Measurements from ENCODE around the gene MMRN2. TPM values are rescaled to one million over a fixed set of nuclear protein-coding genes. Genes with fewer than 3 reads are reported as not detected.

Gene MMRN2
- total RNA-seq, 1 donor from 2014 or later = 0.17 TPM

DNA sequence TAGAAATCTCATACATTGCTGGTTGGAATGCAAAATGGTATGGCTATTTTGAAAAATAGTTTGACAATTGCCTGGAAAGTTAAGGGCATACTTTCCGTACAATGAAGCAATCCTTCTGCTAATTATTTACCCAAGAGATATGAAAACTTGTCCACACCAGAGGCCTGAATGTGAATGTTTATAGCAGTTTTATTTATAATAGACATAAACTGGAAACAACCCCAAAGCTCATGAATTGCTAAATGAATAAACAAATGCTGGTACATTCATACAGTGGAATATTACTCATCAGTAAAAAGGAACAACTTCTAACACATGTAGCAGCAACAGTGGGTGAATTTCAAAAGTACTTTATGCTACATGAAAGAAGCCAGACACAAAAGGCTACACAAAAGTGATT, 42.7 kb downstream of the MMRN2 start:
- no peak for DNase-seq (ENCODE audit: low read depth)
- no peak overlapping the region for H3K4me3 ChIP-seq (ENCODE audit: low read depth, low read length)
- TF ChIP-seq, protein P1, sequence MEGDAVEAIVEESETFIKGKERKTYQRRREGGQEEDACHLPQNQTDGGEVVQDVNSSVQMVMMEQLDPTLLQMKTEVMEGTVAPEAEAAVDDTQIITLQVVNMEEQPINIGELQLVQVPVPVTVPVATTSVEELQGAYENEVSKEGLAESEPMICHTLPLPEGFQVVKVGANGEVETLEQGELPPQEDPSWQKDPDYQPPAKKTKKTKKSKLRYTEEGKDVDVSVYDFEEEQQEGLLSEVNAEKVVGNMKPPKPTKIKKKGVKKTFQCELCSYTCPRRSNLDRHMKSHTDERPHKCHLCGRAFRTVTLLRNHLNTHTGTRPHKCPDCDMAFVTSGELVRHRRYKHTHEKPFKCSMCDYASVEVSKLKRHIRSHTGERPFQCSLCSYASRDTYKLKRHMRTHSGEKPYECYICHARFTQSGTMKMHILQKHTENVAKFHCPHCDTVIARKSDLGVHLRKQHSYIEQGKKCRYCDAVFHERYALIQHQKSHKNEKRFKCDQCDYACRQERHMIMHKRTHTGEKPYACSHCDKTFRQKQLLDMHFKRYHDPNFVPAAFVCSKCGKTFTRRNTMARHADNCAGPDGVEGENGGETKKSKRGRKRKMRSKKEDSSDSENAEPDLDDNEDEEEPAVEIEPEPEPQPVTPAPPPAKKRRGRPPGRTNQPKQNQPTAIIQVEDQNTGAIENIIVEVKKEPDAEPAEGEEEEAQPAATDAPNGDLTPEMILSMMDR (conservative IDR thresholded peaks at IDR 0.05; ENCODE audit: low read depth, low read length) = no peak

DNA sequence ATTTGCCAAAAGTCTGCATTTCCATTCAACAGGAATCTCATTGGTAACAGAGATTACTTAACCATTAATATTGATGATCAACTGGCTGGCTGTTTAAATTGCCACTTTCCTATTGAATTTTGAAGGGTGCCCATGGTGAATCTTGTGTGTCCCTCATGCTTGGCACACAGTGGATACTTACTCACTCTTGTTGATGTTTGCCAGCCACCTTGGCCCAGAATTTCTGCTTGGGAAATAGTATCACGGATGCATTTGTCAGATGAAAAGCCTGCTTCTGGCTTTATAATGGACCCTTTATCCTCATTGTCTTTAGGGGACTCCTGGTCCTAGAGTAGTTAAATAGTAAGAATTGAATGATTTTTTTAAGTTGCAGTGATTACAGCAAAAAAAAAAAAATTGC, 52.0 kb downstream of the MMRN2 start:
- DNase-seq (ENCODE audit: low read depth) = no peak
- TF ChIP-seq, protein P1 (conservative IDR thresholded peaks at IDR 0.05; ENCODE audit: low read depth, low read length) = no peak
- H3K4me3 ChIP-seq (ENCODE audit: low read depth, low read length) = no peak overlapping the region

DNA sequence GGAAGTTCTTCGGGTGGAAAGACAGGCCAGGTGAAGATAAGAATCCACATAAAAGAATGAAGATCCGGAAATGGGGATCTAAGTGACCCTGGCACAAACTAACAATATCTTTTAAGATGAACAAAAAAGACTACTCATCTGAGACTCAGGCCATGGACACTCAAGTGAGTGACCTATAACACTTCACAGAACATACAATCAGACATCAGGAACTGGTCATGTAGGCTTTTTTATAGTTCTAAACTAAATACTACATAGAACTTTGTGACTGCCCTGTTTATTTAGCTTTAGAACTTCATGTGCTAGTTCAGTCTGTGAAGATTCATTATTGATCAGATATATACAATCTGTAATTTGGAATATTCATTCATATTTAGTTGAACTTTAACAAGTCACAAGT, 52.8 kb downstream of the MMRN2 start:
- DNase-seq (ENCODE audit: low read depth) = no peak

DNA sequence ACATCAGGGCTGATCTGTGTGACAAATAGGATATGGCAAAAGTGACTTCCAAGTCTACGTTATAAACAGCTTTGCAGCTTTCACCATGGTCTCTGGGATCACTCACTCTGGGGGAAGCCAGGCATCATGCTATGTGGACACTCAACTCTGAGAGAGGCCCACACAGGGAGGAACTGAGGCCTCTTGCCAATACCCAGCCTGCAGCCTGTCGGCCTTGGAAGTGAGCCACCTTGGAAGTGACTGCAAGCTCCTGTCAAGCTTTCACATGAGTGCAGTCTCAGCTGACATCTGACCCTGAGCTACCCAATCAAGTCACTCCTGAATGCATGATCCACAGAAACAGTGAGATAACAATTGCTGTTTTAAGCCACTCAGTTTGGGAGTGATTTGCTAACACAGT, 56.5 kb downstream of the MMRN2 start:
- TF ChIP-seq, protein P1 (conservative IDR thresholded peaks at IDR 0.05; ENCODE audit: low read depth, low read length) = no peak
- no peak overlapping the region for H3K4me3 ChIP-seq (ENCODE audit: low read depth, low read length)
- DNase-seq (ENCODE audit: low read depth) = no peak

More for the DNA sequence above, 52.8 kb downstream of the MMRN2 start:
- H3K4me3 ChIP-seq (ENCODE audit: low read depth, low read length) = no peak overlapping the region
- TF ChIP-seq, protein P1 (conservative IDR thresholded peaks at IDR 0.05; ENCODE audit: low read depth, low read length) = no peak

DNA sequence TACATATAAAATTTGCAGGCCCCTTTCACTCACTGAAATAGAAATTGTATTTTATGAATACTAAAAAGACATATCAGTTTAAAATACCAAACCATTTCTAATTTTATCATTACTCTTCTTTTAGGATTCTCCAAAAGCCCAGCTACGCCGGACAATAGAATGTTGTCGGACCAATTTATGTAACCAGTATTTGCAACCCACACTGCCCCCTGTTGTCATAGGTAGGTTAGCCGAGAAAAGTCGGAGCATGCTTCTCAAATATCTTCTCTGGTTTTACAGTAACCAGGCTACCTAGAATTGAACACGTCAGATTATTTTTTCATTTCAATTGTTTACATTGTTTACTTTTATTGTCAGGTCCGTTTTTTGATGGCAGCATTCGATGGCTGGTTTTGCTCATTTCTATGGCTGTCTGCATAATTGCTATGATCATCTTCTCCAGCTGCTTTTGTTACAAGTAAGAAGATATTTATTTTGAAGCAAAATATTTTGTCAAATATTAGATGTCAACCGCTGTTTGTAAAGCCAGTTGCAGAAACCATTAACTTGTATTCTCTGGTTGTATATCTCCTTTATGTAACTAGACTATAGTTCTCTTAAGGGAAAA, 57.6 kb downstream of the MMRN2 start:
- peak; percentile 16 for DNase-seq (ENCODE audit: low read depth)
- H3K4me3 ChIP-seq (ENCODE audit: low read depth, low read length) = no peak overlapping the region
- TF ChIP-seq, protein P1 (conservative IDR thresholded peaks at IDR 0.05; ENCODE audit: low read depth, low read length) = peak; percentile 82

DNA sequence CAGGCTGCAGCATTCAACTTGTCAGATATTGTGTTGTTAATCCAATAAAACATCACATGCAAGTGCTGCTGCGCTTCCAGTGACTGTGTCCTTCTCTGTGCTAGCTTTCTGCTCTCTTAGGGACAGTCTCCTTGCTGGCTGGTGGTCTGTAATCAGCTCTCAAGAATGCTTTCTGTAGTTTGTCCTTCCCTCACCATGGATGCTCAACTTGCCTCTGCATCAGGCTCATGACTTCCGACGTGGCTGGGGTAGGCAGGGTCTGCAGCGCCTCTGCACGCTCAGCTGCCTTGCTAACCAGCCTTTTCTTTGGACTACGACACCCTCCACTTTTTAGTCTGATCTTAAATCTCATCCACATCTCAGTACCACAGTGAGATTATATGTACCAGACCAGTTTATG, 58.3 kb downstream of the MMRN2 start:
- no peak overlapping the region for H3K4me3 ChIP-seq (ENCODE audit: low read depth, low read length)
- no peak for DNase-seq (ENCODE audit: low read depth)
- TF ChIP-seq, protein P1 (conservative IDR thresholded peaks at IDR 0.05; ENCODE audit: low read depth, low read length) = no peak

DNA sequence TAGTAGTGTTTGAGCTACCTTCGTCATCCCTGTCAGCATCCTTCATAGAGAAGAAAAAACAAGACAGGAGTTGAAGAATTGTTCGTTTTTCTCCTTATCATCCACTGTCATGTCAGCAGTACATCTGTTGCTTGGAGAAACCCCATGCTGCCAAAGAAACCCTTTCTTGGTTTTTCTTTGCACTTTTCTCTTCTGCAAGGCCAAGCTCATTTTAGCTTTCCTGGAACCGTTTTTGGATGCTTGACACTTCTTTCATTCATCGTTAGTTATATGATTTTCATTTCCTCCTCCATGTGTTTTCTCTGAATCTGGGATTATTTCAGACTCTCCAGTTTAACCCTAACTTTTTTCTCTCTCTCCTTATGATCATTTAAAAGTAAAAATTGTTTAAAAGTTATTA, 58.9 kb downstream of the MMRN2 start:
- H3K4me3 ChIP-seq (ENCODE audit: low read depth, low read length) = no peak overlapping the region
- TF ChIP-seq, protein P1 (conservative IDR thresholded peaks at IDR 0.05; ENCODE audit: low read depth, low read length) = no peak
- DNase-seq (ENCODE audit: low read depth) = no peak

Measured in epithelial cell of proximal tubule (primary cell).